DLD1 (cell line): ENCODE results near the gene ACBD4.

Source experiments
- in situ Hi-C: cut with HindIII; loops from 2 replicates; pipeline ENCODE4 v1.10.0; 2017; ENCODE audit warnings: low sequenced_read_pairs

Gene ACBD4

DNA sequence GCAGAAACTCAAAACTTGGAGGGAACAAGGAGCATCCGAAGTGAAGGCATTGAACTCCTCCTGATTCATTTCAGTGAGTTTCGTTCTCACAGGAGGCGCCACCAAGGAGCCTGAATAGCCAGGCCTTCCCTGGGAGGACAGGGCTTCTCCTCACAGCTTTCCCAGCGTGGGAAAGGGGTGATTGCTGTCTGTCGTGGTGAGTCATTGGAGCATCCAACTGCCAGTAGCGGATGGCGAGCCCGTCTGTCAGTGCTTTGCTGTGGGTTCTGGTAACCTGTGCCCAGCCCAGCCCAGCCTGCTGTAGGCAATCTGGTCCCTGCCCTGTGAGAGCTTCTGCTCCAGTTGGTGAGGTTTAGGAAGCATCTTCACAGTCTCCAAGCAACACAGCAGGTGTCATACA is 31.5 kb upstream of the ACBD4 start:
- in situ Hi-C loops: no loop called here

DNA sequence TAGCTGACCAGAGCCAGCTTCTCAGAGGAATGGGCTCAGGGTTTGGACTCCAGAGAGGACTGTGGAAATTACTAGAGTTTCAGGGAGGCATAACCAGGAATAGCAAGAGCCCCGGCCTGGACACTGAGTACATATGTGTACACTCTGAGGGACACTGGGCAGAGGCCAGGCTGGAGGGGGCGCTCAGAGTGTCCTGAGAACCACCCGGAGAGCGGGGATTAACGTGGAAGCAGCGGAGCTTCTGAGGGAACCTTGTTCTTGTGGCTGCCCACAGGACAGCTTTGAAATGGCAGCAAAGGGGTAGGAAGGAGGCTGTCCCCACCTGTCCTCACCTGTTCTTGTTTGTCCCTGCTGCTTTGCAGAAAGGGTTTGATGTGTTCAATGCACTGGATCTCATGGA is 31.0 kb upstream of the ACBD4 start:
- in situ Hi-C loops: no loop called here

GRCh38 chr17:45104907-45105624 is 30.4 kb upstream of the ACBD4 start:
- in situ Hi-C loops: no loop called here

DNA sequence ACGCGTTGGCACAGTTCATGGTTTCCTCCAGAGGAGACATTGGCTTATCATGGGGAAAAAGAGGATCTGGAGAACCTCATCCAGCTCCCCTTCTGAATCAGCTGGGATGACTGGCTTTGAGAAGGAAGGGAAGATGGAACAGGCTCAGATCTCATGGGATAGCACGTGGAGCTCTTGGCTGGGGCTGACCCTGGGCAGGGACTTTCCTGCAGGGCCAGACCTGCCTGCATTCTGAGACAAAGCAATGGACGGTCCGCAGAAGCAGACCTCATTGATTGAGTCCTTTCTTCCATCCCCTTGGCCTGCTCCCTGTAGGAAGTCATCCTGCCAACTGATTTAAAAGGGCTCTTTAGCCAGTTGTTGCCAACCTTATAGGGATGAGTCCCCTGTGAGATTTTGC is 29.4 kb upstream of the ACBD4 start:
- in situ Hi-C loops: no loop called here

GRCh38 chr17:45106582-45106981 is 28.9 kb upstream of the ACBD4 start:
- in situ Hi-C loops: no loop called here

DNA sequence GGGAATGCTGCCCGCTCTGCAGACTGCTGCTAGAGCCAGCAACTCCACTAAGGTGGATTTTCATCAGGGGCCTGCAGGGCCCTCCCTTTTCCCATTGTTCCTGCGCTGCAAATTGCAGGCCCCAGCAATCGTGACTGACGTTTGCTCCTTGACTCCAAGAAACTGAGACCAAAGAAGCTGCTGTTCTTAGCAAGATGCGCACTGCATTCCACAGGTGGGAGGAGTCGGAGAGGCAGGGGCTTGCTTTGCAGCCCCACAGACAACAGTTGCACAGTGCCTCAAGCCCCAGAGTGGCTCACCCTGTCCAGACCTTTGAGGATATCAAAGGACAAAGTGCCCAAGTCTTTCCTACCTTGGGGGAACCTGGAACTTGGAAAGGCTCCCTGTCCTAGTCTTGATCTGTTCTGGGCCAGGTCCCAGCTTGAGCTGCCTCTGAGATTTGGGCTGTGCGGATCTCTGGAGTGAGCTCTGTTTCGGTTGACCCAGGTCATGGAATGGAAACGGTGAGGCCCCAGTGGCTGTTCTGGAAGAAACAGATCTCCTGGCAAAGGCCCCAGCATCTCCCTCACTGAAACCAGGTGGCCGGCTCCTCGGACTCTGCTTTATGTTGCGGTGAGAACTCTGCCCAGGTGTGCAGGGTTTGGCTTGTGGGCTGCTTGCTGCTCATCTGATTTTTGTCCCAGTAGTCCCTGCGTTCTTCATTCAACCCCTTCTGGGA is 28.0 kb upstream of the ACBD4 start:
- in situ Hi-C loops: no loop called here

GRCh38 chr17:45108051-45108450 is 27.4 kb upstream of the ACBD4 start:
- in situ Hi-C loops: no loop called here

DNA sequence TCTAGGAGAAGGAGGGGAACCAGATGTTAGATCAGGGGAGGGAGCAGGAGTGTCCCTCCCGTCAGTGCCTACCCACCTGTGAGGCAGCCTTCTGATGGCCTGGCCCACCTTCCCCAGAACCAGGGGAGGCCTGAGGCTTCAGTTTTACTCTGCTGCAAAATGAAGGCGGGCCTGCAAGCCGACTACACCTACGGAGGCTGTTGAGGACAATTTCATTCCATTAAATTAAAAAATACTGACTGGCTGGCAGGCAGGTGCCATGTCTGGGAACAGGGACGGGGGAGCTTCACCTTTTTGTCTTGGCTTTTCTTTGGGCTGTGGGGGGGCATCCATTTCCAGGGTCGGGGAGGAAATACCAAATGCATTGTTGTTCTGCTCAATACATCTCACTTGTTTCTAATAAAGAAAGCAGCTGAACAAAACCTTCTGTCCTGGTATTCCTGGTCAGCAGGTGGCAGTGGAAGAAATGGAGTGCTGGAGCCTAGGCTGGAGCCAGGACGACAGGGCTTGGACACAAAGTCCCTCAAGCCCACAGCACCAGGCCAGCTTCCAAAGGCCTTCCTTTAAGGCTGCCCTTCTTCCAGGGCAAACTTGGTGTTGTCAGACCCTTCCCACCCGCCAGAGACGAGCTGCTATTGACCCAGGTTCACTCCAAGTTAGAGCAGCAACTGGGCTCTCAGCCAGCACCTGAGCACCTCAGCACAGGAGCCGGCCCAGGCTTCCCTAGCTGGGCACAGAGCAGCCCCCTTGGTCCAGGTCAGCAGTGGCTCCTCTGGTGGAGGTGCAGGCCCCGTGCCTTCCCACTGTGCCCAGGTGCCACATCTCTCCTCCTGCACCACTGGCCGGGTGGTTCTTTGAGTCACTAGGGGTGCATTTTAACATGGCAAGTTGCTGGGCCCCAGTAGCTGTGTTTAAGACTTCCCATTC is 26.6 kb upstream of the ACBD4 start:
- in situ Hi-C loops: no loop called here

GRCh38 chr17:45110676-45111611 is 24.5 kb upstream of the ACBD4 start:
- in situ Hi-C loops: no loop called here

- in situ Hi-C loops: no loop called here
Measured at GRCh38 chr17:45111850-45112249, 23.6 kb upstream of the ACBD4 start.

- in situ Hi-C loops: no loop called here
Measured at GRCh38 chr17:45112559-45113423, 22.7 kb upstream of the ACBD4 start.

GRCh38 chr17:45113424-45113754 is 22.1 kb upstream of the ACBD4 start:
- in situ Hi-C loops: no loop called here

DNA sequence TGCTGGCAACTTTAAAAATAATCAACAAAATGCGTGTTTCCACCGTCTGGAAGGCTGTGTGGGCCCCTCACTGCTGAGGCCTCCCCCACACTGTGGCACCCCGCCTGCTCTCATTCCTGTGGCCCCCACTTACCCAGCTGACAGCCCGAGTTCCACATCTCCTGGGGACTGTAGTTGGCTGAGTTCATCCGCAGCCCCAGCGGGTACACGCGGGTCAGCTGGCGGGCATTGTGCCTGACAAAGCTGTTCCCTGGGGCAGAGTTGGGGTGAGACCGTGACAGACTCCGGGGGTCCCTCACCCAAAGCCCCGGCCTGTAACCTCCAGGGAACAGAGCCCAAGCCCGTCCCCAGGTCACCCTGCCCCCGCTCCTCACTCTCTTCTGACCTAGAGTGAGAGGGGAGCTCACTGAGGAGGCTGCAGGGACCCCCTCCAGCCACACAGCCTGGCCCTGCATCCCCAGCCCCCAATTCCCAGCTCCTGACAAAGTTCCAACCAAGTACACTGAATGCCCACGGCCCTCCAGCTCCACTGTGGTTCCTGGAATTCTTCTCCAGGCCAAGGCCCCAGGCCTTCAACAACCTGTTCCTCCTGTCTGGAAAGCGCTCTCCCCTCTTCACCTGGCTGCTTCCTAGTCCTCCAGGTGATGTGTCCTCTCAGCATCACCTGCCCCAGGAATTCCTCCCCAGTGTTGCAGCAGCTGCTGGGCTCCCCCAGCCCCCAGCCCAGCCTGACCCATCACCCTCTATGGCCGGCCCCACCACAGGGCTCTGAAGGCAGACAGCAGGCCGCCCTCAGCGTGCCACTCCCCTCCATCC is 21.2 kb upstream of the ACBD4 start:
- in situ Hi-C loops: no loop called here

GRCh38 chr17:45115015-45115625 is 20.4 kb upstream of the ACBD4 start:
- in situ Hi-C loops: no loop called here

GRCh38 chr17:45115871-45116270 is 19.6 kb upstream of the ACBD4 start:
- in situ Hi-C loops: no loop called here

DNA sequence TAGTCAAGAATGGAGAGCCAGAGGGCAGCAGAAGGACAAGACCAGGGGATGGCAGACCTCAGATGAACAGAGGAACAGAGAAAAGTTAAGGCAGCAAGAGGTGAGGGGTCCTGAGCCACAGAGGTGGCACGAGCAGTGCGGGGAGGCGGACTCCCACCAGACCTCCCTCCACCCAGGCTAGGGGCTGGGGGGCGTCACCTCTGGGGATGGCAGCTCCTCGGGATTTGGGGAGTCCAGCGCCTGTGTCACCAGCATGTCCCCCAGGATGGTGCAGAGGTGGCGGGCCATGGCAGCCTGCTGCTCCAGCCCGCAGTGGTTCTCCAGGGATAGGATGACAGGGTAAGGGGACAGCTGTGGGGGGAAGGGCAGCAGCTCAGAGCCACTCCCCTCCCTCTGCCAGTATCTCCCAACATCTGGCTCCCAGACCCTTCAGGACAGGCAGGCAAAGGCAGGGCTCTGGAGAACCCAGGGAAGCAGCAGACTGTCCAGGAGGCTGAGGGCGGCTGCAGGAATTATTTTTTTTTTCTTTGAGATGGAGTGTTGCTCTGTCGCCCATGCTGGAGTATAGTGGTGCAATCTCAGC is 19.0 kb upstream of the ACBD4 start:
- in situ Hi-C loops: no loop called here

DNA sequence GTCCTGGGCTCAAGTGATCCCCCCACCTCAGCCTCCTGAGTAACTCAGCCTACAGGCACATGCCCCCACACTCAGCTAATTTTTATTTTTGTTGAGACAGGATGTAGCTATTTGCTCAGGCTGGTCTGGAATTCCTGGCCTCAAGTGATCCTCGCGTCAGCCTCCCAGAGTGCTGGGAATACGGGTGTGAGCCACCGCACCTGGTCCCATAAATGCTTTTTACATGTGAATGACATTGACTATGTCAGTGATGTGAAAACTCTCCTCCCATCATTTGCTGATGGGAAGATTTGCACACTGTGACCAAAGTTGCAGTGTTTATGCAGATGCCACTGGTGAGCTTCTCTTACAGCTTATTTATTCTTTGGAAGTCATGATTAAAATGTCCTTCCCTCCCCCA is 18.2 kb upstream of the ACBD4 start:
- in situ Hi-C loops: no loop called here
